Osteoblast (primary cell): Measurements from ENCODE around the gene TMEM17. TPM values are rescaled to one million over a fixed set of nuclear protein-coding genes. Genes with fewer than 3 reads are reported as not detected.
A peak's percentile ranks its signal among the peaks of the same experiment; 100 is the strongest.
"Not testable (repeated sequence)": the region's sequence is repeated elsewhere in the genome, so short reads cannot be mapped to it uniquely, and the experiment has no call there.

Source experiments
- DNase-seq: peaks from one replicate; pipeline ENCODE4 v3.0.0; 2011; ENCODE audit warnings: low spot score, mixed read lengths; ENCODE audit not compliant: insufficient read length; ENCODE audit errors: missing footprints
- H2AFZ ChIP-seq: 2 replicates; pipeline ENCODE4 v1.6.0; 2011; ENCODE audit warnings: mild to moderate bottlenecking, low read length
- H3K27ac ChIP-seq: 2 replicates; pipeline ENCODE4 v1.5.1; 2011; ENCODE audit warnings: mild to moderate bottlenecking, low read depth, low read length, moderate library complexity
- H3K27me3 ChIP-seq: 2 replicates; pipeline ENCODE4 v1.6.0; 2012; ENCODE audit warnings: mild to moderate bottlenecking, control low read depth, inconsistent platforms, low read length, moderate library complexity; ENCODE audit not compliant: insufficient read depth
- H3K36me3 ChIP-seq: 2 replicates; pipeline ENCODE4 v1.5.1; 2011; ENCODE audit warnings: mild to moderate bottlenecking, low read length, control low read depth, moderate library complexity; ENCODE audit not compliant: insufficient read depth
- H3K4me1 ChIP-seq: 2 replicates; pipeline ENCODE4 v1.5.1; 2011; ENCODE audit warnings: mild to moderate bottlenecking, low read length, control low read depth, moderate library complexity; ENCODE audit not compliant: insufficient read depth
- H3K4me2 ChIP-seq: 2 replicates; pipeline ENCODE4 v1.6.0; 2011; ENCODE audit warnings: mild to moderate bottlenecking, low read length; ENCODE audit not compliant: insufficient read depth
- H3K4me3 ChIP-seq: fragments of 200-600 bp; sonication (generic); 3 replicates; pipeline ENCODE4 v1.5.1; 2012; ENCODE audit warnings: mild to moderate bottlenecking, low read length, inconsistent platforms; ENCODE audit not compliant: insufficient read depth
- H3K79me2 ChIP-seq: 2 replicates; pipeline ENCODE4 v1.6.0; 2012; ENCODE audit warnings: mild to moderate bottlenecking, low read length, control low read depth, inconsistent platforms; ENCODE audit not compliant: insufficient read depth
- H3K9me3 ChIP-seq: 2 replicates; pipeline ENCODE4 v1.5.1; 2011; ENCODE audit warnings: low read depth, low read length, control low read depth
- H4K20me1 ChIP-seq: 2 replicates; pipeline ENCODE4 v1.6.0; 2012; ENCODE audit warnings: mild to moderate bottlenecking, low read length, control low read depth; ENCODE audit not compliant: insufficient read depth
- total RNA-seq: library from RNA; depleted of rRNA; stranded (reverse); fragments of >200 nt; gene quantifications from 2 replicates; pipeline ENCODE4 v1.2.3, GENCODE V29; 2012
- TF ChIP-seq, protein P1 (sequence below): IDR thresholded peaks from 2 replicates; pipeline ENCODE4 v1.5.1; 2011; ENCODE audit warnings: mild to moderate bottlenecking, low read depth, low read length, moderate library complexity; ENCODE audit errors: extremely low read depth

The TMEM17 gene
- total RNA-seq, 1 donor: 3.3 TPM

DNA sequence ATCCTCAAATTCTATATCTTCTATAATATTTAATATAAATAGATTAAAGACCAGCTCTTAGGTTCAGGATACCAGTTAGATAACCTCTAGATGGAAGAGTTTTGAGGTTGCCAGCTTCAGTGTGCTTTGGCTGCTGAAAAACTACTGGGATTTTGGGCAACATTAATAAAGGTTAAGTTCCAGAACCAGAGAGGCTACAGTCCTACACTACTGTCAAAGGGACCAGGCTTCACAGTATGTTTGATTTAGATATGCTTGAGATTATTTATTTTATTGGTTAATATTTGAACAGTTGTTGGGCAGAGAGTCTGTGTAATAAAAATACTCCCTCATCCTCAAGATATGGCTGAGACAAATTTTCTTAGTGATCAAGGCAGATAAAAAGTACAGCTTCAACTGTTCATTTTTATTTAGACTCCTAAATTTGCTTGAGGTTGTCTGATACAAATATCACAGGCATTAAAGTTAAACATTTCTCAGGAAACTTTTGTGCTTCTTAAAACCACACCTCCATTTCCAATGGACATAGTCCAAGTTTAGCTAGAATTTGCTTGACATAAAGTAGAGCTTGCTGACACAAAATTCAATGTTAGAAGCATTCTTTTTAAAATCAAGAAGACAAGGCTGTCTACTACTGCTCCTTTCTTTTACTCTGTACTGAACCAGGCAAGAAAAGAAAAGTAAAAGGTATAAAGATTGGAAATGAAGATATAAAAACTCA, 19.7 kb upstream of the TMEM17 start:
- no peak for DNase-seq
- Histone ChIP-seq H3K36me3 (no peaks in the 10 kb centered on the region), H3K4me3 (no peak overlapping the region), H4K20me1 (no peaks in the 10 kb centered on the region), H3K4me2 (no peak overlapping the region), H2AFZ (no peak overlapping the region), H3K27ac (no peak overlapping the region), H3K4me1 (no peaks in the 10 kb centered on the region), H3K27me3 (no peaks in the 10 kb centered on the region), H3K79me2 (no peaks in the 10 kb centered on the region), H3K9me3 (no peaks in the 10 kb centered on the region)
- TF ChIP-seq, protein P1, sequence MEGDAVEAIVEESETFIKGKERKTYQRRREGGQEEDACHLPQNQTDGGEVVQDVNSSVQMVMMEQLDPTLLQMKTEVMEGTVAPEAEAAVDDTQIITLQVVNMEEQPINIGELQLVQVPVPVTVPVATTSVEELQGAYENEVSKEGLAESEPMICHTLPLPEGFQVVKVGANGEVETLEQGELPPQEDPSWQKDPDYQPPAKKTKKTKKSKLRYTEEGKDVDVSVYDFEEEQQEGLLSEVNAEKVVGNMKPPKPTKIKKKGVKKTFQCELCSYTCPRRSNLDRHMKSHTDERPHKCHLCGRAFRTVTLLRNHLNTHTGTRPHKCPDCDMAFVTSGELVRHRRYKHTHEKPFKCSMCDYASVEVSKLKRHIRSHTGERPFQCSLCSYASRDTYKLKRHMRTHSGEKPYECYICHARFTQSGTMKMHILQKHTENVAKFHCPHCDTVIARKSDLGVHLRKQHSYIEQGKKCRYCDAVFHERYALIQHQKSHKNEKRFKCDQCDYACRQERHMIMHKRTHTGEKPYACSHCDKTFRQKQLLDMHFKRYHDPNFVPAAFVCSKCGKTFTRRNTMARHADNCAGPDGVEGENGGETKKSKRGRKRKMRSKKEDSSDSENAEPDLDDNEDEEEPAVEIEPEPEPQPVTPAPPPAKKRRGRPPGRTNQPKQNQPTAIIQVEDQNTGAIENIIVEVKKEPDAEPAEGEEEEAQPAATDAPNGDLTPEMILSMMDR: no peak

- Histone ChIP-seq H3K36me3 (no peaks in the 10 kb centered on the region), H3K79me2 (no peaks in the 10 kb centered on the region), H2AFZ (peak overlapping the region; percentile 16), H3K27ac (no peak overlapping the region), H3K4me2 (no peak overlapping the region), H3K4me3 (no peak overlapping the region), H3K9me3 (no peaks in the 10 kb centered on the region), H3K4me1 (no peaks in the 10 kb centered on the region), H4K20me1 (no peaks in the 10 kb centered on the region), H3K27me3 (no peaks in the 10 kb centered on the region)
- no peak for DNase-seq
- TF ChIP-seq, protein P1: no peak
Measured at GRCh38 chr2:62524293-62524941, 18.4 kb upstream of the TMEM17 start.

DNA sequence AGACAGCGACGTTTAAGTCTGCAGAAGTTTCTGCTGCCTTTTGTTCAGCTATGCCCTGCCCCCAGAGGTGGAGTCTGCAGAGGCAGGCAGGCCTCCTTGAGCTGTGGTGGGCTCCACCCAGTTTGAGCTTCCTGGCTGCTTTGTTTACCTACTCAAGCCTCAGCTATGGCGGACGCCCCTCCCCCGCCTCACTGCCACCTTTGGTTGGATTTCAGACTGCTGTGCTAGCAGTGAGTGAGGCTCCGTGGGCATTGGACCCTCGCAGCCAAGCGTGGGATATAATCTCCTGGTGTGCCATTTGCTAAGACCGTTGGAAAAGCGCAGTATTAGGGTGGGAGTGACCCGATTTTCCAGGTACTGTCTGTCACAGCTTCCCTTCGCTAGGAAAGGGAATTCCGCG, 15.1 kb upstream of the TMEM17 start:
- not testable (repeated sequence) for H2AFZ ChIP-seq, H4K20me1 ChIP-seq, H3K4me2 ChIP-seq, DNase-seq, H3K4me1 ChIP-seq, H3K27ac ChIP-seq, H3K4me3 ChIP-seq, H3K27me3 ChIP-seq, H3K36me3 ChIP-seq, H3K9me3 ChIP-seq, H3K79me2 ChIP-seq

- Histone ChIP-seq H3K36me3 (no peaks in the 10 kb centered on the region), H3K9me3 (no peaks in the 10 kb centered on the region), H3K27me3 (no peaks in the 10 kb centered on the region), H3K4me1 (no peaks in the 10 kb centered on the region), H3K4me2 (no peak overlapping the region), H3K79me2 (no peaks in the 10 kb centered on the region), H3K4me3 (no peak overlapping the region), H3K27ac (no peak overlapping the region), H4K20me1 (no peaks in the 10 kb centered on the region), H2AFZ (no peak overlapping the region)
- no peak for DNase-seq
- TF ChIP-seq, protein P1: no peak
Measured at GRCh38 chr2:62512384-62512783, 6.4 kb upstream of the TMEM17 start.
